Measurements from ENCODE around the gene PVALEF. TPM values are rescaled to one million over a fixed set of nuclear protein-coding genes. Genes with fewer than 3 reads are reported as not detected.

PVALEF gene
- total and polyA plus RNA-seq, 7 donors = not detected

- DNase-seq (no peak), ATAC-seq (no peak)
- H3K27me3 ChIP-seq (ENCODE audit: insufficient read depth in 3 of 3, low read length in 2 of 3) = peaks cover 0 to 5% (median 0%) of the 10 kb centered on the region in 3 donors
- H3K9me3 ChIP-seq = no peaks in the 10 kb centered on the region
- intact Hi-C loops (cut with DNase I) = no loop called here
- no peak for TF ChIP-seq CTCF (IDR thresholded peaks at IDR 0.05)
- no peak overlapping the region for H3K4me3 ChIP-seq
- H3K36me3 ChIP-seq (ENCODE audit: insufficient read depth in 1 of 2, low read depth in 1 of 2) = no peaks in the 10 kb centered on the region
- WGBS, 3 donors = 62 to 75% (median 66%) methylated on average over 76 to 109 of the region's 109 CpGs
- H3K4me1 ChIP-seq = no peaks in the 10 kb centered on the region
- no peak overlapping the region for H3K27ac ChIP-seq
Measured at GRCh38 chr17:81121841-81122733, 43.2 kb upstream of the PVALEF start.

GRCh38 chr17:81123052-81124048 lies 42.0 kb upstream of the PVALEF start:
- H3K27ac ChIP-seq = no peak overlapping the region
- ATAC-seq (no peak), DNase-seq (no peak)
- peaks cover 0 to 5% (median 0%) of the 10 kb centered on the region in 3 donors for H3K27me3 ChIP-seq (ENCODE audit: insufficient read depth in 3 of 3, low read length in 2 of 3)
- intact Hi-C loops (cut with DNase I) = no loop called here
- H3K4me3 ChIP-seq = no peak overlapping the region
- H3K4me1 ChIP-seq = no peaks in the 10 kb centered on the region
- H3K9me3 ChIP-seq = no peaks in the 10 kb centered on the region
- TF ChIP-seq CTCF (IDR thresholded peaks at IDR 0.05) = no peak
- H3K36me3 ChIP-seq (ENCODE audit: insufficient read depth in 1 of 2, low read depth in 1 of 2) = no peaks in the 10 kb centered on the region
- WGBS, 3 donors = 71 to 77% (median 77%) methylated on average over 35 to 39 of the region's 39 CpGs

GRCh38 chr17:81124377-81124776 lies 40.9 kb upstream of the PVALEF start:
- no peaks in the 10 kb centered on the region for H3K9me3 ChIP-seq
- 92 to 94% (median 93%) methylated on average over 17 to 18 of the region's 18 CpGs for WGBS, 3 donors
- H3K4me1 ChIP-seq = no peaks in the 10 kb centered on the region
- ATAC-seq = no peak
- no peak overlapping the region for H3K4me3 ChIP-seq
- no peak for DNase-seq
- peaks cover 0 to 5% (median 0%) of the 10 kb centered on the region in 3 donors for H3K27me3 ChIP-seq (ENCODE audit: insufficient read depth in 3 of 3, low read length in 2 of 3)
- intact Hi-C loops (cut with DNase I) = no loop called here
- TF ChIP-seq CTCF (IDR thresholded peaks at IDR 0.05) = no peak
- H3K36me3 ChIP-seq (ENCODE audit: insufficient read depth in 1 of 2, low read depth in 1 of 2) = no peaks in the 10 kb centered on the region
- no peak overlapping the region for H3K27ac ChIP-seq

- peaks cover 0 to 5% (median 0%) of the 10 kb centered on the region in 3 donors for H3K27me3 ChIP-seq (ENCODE audit: insufficient read depth in 3 of 3, low read length in 2 of 3)
- intact Hi-C loops (cut with DNase I) = no loop called here
- DNase-seq (no peak), ATAC-seq (peak in 2 of 4 donors; percentile 27 to 42)
- H3K4me3 ChIP-seq = no peak overlapping the region
- WGBS, 3 donors = 31 to 39% (median 32%) methylated on average over 14 of the region's 14 CpGs
- H3K4me1 ChIP-seq = no peaks in the 10 kb centered on the region
- no peaks in the 10 kb centered on the region for H3K9me3 ChIP-seq
- TF ChIP-seq CTCF (IDR thresholded peaks at IDR 0.05) = no peak
- H3K27ac ChIP-seq = no peak overlapping the region
- H3K36me3 ChIP-seq (ENCODE audit: insufficient read depth in 1 of 2, low read depth in 1 of 2) = no peaks in the 10 kb centered on the region
Measured at GRCh38 chr17:81125573-81126081, 39.7 kb upstream of the PVALEF start.
